Fibroblast of mammary gland (primary cell): ENCODE measurements around the gene KANSL1L.

ENCODE experiments used
- DNase-seq: peaks from one replicate; pipeline ENCODE4 v3.0.0-alpha.2; 2010; ENCODE audit warnings: low read depth
- H3K4me3 ChIP-seq: 2 replicates; pipeline ENCODE4 v1.5.1; 2011; ENCODE audit warnings: low read depth, mild to moderate bottlenecking, low read length, moderate library complexity; ENCODE audit not compliant: control insufficient read depth
- TF ChIP-seq, protein P1 (sequence below): conservative IDR thresholded peaks from 2 replicates; pipeline ENCODE4 v1.5.1; 2011; ENCODE audit warnings: low read depth, low read length, inconsistent platforms; ENCODE audit not compliant: control insufficient read depth, insufficient read depth

KANSL1L gene

DNA sequence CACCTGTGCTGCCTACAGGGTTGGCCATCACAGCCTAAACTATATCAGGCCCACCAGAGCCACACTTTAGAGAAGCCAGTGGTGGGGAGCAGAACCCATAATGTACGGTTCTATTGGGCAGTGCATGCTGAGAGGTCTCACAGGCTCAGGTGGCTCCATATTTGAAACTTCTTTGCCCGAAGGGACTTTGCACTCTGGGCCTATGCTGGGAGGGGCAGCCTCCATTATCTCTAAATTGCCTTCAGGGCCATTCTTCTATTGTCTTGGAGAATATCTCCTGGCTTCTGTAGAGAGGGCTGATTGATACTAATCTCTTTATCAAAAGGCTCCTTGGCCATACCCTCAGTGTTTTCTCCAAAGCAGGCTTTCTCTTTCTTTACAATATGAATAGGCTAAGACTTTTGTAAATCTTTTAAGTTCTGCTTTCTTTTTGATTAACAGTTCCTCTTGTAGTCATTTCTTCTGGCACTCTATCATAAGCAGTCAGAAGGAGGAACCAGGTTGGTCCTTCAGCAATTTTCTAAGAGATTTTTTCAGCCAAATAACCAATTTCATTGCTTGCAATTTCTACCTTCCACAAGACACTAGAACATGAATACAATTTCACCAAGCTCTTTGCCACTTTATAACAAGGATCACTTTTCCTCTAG is 124.2 kb downstream of the KANSL1L start:
- DNase-seq, result no peak
- H3K4me3 ChIP-seq, result no peak overlapping the region
- TF ChIP-seq, protein P1, sequence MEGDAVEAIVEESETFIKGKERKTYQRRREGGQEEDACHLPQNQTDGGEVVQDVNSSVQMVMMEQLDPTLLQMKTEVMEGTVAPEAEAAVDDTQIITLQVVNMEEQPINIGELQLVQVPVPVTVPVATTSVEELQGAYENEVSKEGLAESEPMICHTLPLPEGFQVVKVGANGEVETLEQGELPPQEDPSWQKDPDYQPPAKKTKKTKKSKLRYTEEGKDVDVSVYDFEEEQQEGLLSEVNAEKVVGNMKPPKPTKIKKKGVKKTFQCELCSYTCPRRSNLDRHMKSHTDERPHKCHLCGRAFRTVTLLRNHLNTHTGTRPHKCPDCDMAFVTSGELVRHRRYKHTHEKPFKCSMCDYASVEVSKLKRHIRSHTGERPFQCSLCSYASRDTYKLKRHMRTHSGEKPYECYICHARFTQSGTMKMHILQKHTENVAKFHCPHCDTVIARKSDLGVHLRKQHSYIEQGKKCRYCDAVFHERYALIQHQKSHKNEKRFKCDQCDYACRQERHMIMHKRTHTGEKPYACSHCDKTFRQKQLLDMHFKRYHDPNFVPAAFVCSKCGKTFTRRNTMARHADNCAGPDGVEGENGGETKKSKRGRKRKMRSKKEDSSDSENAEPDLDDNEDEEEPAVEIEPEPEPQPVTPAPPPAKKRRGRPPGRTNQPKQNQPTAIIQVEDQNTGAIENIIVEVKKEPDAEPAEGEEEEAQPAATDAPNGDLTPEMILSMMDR, result no peak

DNA sequence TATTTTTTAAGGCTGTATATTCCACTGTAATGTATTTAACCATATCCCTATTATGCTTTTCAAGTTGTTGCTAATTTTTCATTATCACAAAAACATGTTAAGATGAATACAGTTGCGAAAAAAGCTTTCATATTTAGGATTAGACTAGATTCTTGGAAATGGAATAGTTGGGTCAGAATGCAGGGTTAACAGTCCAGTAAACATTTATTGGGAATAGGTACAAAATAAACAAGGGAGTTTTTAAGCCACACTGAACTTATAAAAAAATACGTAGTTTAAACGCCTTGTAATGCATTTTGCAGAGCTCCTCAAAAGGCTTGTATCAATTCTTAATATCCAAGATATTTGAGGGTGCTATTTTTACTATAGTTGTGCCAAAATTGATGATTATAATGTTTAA is 133.1 kb downstream of the KANSL1L start:
- TF ChIP-seq, protein P1, result no peak
- H3K4me3 ChIP-seq, result no peak overlapping the region
- no peak for DNase-seq

DNA sequence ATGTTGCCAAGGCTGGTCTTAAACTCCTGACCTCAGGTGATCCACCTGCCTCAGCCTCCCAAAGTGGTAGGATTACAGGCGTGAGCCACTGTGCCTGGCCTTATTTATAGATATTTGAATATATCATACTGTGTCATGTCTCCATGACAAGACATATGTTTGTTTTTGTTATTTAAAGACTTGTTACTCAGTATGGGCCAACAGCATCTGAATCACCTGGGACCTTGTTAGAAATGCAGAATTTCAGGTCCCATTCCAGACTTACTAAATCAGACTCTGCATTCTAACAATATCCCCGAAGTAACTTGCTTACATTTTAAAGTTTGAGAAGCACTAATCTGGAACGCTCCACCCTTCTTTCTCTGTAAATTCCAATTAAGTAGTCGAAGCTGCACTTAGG is 135.5 kb downstream of the KANSL1L start:
- DNase-seq, result no peak
- no peak overlapping the region for H3K4me3 ChIP-seq
- TF ChIP-seq, protein P1, result no peak

DNA sequence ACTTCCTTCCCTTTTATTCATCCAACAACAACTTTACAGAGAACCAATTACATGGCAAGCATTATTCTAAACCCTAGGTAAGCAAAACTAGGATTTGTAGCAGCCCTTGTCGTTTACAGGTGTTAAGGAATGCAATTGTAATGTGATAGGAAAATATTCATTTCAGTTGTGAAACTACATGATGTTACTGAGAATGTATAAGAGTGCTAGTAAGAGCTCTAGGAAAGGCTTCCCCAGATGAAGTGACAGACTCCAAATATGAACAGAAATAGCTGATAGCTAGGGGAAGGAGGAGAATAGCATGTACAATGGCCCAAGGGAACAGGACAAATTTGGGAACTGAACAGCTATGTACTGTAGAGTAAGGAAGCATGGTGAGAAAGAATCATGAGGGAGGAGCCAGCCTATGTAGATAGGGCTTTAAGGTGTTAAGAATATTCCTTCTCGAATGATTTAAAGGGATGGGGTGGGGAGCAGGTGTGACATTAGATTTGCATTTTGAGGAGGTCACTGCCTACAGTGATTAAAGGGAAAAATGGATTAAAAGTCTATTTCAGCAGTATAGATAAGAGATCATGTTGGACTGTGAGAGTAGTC is 137.0 kb downstream of the KANSL1L start:
- TF ChIP-seq, protein P1, result no peak
- no peak for DNase-seq
- H3K4me3 ChIP-seq, result no peak overlapping the region

DNA sequence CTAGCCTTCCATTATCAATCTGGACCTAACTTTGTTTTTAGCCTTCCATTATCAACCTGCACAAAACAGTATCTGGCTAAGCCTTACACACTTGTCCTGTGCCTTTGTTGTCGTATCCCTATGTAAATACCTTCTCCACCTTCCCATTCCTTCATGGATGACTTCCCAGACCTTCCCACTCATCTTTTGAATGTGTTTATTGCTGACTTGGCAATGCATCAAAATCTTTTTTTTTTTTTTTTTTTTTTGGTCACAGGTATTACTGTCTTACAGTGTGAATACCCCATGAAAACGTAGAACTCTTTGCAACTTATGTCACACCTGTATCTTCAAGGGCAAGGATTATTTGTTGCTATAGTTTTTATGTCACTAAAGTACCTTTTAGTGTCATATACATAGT is 143.0 kb downstream of the KANSL1L start:
- TF ChIP-seq, protein P1, result no peak
- no peak for DNase-seq
- no peak overlapping the region for H3K4me3 ChIP-seq

DNA sequence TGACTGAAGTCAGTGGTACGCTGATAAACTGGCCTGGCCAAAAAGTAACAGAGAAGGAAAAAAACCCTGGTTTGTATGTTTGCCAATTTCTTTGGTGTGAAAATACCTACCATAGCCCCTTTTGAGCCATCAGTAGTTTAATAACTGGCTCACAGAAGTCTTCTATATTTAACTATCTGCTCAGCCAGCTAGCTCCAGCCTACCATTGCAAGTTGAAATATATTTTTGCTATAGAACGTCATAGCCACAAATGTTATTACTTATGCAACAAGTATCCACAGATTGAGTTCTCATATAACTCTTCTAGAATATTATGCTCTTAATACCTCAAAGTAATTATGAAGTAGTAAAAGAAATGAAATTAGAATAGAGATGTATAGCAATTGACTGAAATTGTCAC is 143.6 kb downstream of the KANSL1L start:
- H3K4me3 ChIP-seq, result no peak overlapping the region
- TF ChIP-seq, protein P1, result no peak
- no peak for DNase-seq
